ENCODE results near the gene GOLGA6L1. TPM values are rescaled to one million over a fixed set of nuclear protein-coding genes. Genes with fewer than 3 reads are reported as not detected.
"Not testable (repeated sequence)": the region's sequence is repeated elsewhere in the genome, so short reads cannot be mapped to it uniquely, and the experiment has no call there.

GOLGA6L1 gene
- not detected for total RNA-seq (ENCODE audit: unreplicated experiment)
- long read RNA-seq: 0 reads

- not testable (repeated sequence) for H3K36me3 Mint-ChIP-seq (ENCODE audit: unreplicated experiment); H3K4me1 Mint-ChIP-seq (ENCODE audit: low read depth, unreplicated experiment); H3K27ac Mint-ChIP-seq (ENCODE audit: unreplicated experiment); H3K27me3 Mint-ChIP-seq (ENCODE audit: unreplicated experiment); H3K4me3 Mint-ChIP-seq (ENCODE audit: unreplicated experiment); DNase-seq; H3K9me3 Mint-ChIP-seq (ENCODE audit: unreplicated experiment)
Measured at GRCh38 chr15:23136722-23137121, at the start of gene GOLGA6L1. Gene GOLGA6L1 (minus strand): TSS chr15:23136822. CDS start chr15:23136731, 91 bp downstream.

- not testable (repeated sequence) for DNase-seq; H3K36me3 Mint-ChIP-seq (ENCODE audit: unreplicated experiment); H3K4me1 Mint-ChIP-seq (ENCODE audit: low read depth, unreplicated experiment); H3K27ac Mint-ChIP-seq (ENCODE audit: unreplicated experiment); H3K9me3 Mint-ChIP-seq (ENCODE audit: unreplicated experiment); H3K4me3 Mint-ChIP-seq (ENCODE audit: unreplicated experiment); H3K27me3 Mint-ChIP-seq (ENCODE audit: unreplicated experiment)
Measured at GRCh38 chr15:23181201-23181600, 44.6 kb upstream of the GOLGA6L1 start.

- not testable (repeated sequence) for DNase-seq; H3K27me3 Mint-ChIP-seq (ENCODE audit: unreplicated experiment); H3K27ac Mint-ChIP-seq (ENCODE audit: unreplicated experiment); H3K9me3 Mint-ChIP-seq (ENCODE audit: unreplicated experiment); H3K4me1 Mint-ChIP-seq (ENCODE audit: low read depth, unreplicated experiment); H3K36me3 Mint-ChIP-seq (ENCODE audit: unreplicated experiment)
- peak overlapping the region; percentile 79 for H3K4me3 Mint-ChIP-seq (ENCODE audit: unreplicated experiment)
Measured at GRCh38 chr15:23180547-23180927, 43.9 kb upstream of the GOLGA6L1 start.

GRCh38 chr15:23179768-23180546 is 43.3 kb upstream of the GOLGA6L1 start:
- peak; percentile 60 for DNase-seq
- not testable (repeated sequence) for H3K4me1 Mint-ChIP-seq (ENCODE audit: low read depth, unreplicated experiment); H3K36me3 Mint-ChIP-seq (ENCODE audit: unreplicated experiment); H3K9me3 Mint-ChIP-seq (ENCODE audit: unreplicated experiment); H3K27ac Mint-ChIP-seq (ENCODE audit: unreplicated experiment); H3K27me3 Mint-ChIP-seq (ENCODE audit: unreplicated experiment)
- peak overlapping the region; percentile 79 for H3K4me3 Mint-ChIP-seq (ENCODE audit: unreplicated experiment)

GRCh38 chr15:23176683-23177082 is 40.1 kb upstream of the GOLGA6L1 start:
- not testable (repeated sequence) for DNase-seq; H3K27ac Mint-ChIP-seq (ENCODE audit: unreplicated experiment); H3K27me3 Mint-ChIP-seq (ENCODE audit: unreplicated experiment); H3K4me1 Mint-ChIP-seq (ENCODE audit: low read depth, unreplicated experiment); H3K36me3 Mint-ChIP-seq (ENCODE audit: unreplicated experiment); H3K4me3 Mint-ChIP-seq (ENCODE audit: unreplicated experiment); H3K9me3 Mint-ChIP-seq (ENCODE audit: unreplicated experiment)

GRCh38 chr15:23175606-23176005 is 39.0 kb upstream of the GOLGA6L1 start:
- H3K9me3 Mint-ChIP-seq (ENCODE audit: unreplicated experiment); H3K36me3 Mint-ChIP-seq (ENCODE audit: unreplicated experiment); H3K27ac Mint-ChIP-seq (ENCODE audit: unreplicated experiment); H3K27me3 Mint-ChIP-seq (ENCODE audit: unreplicated experiment); H3K4me1 Mint-ChIP-seq (ENCODE audit: low read depth, unreplicated experiment); DNase-seq; H3K4me3 Mint-ChIP-seq (ENCODE audit: unreplicated experiment): not testable (repeated sequence)

- H3K27ac Mint-ChIP-seq (ENCODE audit: unreplicated experiment); H3K4me3 Mint-ChIP-seq (ENCODE audit: unreplicated experiment); H3K36me3 Mint-ChIP-seq (ENCODE audit: unreplicated experiment); H3K9me3 Mint-ChIP-seq (ENCODE audit: unreplicated experiment); H3K27me3 Mint-ChIP-seq (ENCODE audit: unreplicated experiment); H3K4me1 Mint-ChIP-seq (ENCODE audit: low read depth, unreplicated experiment); DNase-seq: not testable (repeated sequence)
Measured at GRCh38 chr15:23174609-23175140, 38.1 kb upstream of the GOLGA6L1 start.

- H3K4me3 Mint-ChIP-seq (ENCODE audit: unreplicated experiment); DNase-seq; H3K27me3 Mint-ChIP-seq (ENCODE audit: unreplicated experiment); H3K9me3 Mint-ChIP-seq (ENCODE audit: unreplicated experiment); H3K27ac Mint-ChIP-seq (ENCODE audit: unreplicated experiment); H3K36me3 Mint-ChIP-seq (ENCODE audit: unreplicated experiment); H3K4me1 Mint-ChIP-seq (ENCODE audit: low read depth, unreplicated experiment): not testable (repeated sequence)
Measured at GRCh38 chr15:23132787-23133186, 3.8 kb downstream of the GOLGA6L1 start.

GRCh38 chr15:23118208-23118607 is 18.4 kb downstream of the GOLGA6L1 start:
- H3K36me3 Mint-ChIP-seq (ENCODE audit: unreplicated experiment): no peaks in the 10 kb centered on the region
- no peaks in the 10 kb centered on the region for H3K9me3 Mint-ChIP-seq (ENCODE audit: unreplicated experiment)
- no peak overlapping the region for H3K4me3 Mint-ChIP-seq (ENCODE audit: unreplicated experiment)
- no peak for DNase-seq
- no peaks in the 10 kb centered on the region for H3K27me3 Mint-ChIP-seq (ENCODE audit: unreplicated experiment)
- H3K27ac Mint-ChIP-seq (ENCODE audit: unreplicated experiment): no peak overlapping the region
- H3K4me1 Mint-ChIP-seq (ENCODE audit: low read depth, unreplicated experiment): no peaks in the 10 kb centered on the region
- no peak for TF ChIP-seq CTCF (IDR thresholded peaks at IDR 0.05; ENCODE audit: partially characterized antibody, unreplicated experiment)
